GM21825 (cell line): ENCODE results near the gene COQ8B.

Source experiments
- ATAC-seq: cut with Tn5 transposase; IDR thresholded peaks from one replicate; pipeline ENCODE4 v1.9.1; 2021; ENCODE audit warnings: mild to moderate bottlenecking, moderate library complexity; ENCODE audit not compliant: unreplicated experiment

Gene COQ8B

GRCh38 chr19:40693150-40693788, 23.4 kb downstream of the COQ8B start:
- ATAC-seq, result no peak

GRCh38 chr19:40692212-40692551, 24.5 kb downstream of the COQ8B start:
- no peak for ATAC-seq

- no peak for ATAC-seq
Observed at GRCh38 chr19:40691421-40692211, 25.1 kb downstream of the COQ8B start.

- ATAC-seq, result peak; percentile 57
Observed at GRCh38 chr19:40690693-40691420, 25.8 kb downstream of the COQ8B start.

GRCh38 chr19:40690050-40690692, 26.5 kb downstream of the COQ8B start, which contains the start of gene NUMBL:
Gene NUMBL (minus strand): TSS chr19:40690651. CDS start chr19:40690483, 168 bp downstream.
- ATAC-seq, result peak; percentile 27

GRCh38 chr19:40689339-40690049, 27.2 kb downstream of the COQ8B start:
- no peak for ATAC-seq

GRCh38 chr19:40688987-40689338, 27.7 kb downstream of the COQ8B start:
- no peak for ATAC-seq

- ATAC-seq, result no peak
Observed at GRCh38 chr19:40688309-40688708, 28.4 kb downstream of the COQ8B start.

- no peak for ATAC-seq
Observed at GRCh38 chr19:40687525-40688016, 29.1 kb downstream of the COQ8B start.

- no peak for ATAC-seq
Observed at GRCh38 chr19:40686882-40687524, 29.7 kb downstream of the COQ8B start.

GRCh38 chr19:40685563-40685962, 31.1 kb downstream of the COQ8B start:
- ATAC-seq, result no peak

- ATAC-seq, result no peak
Observed at GRCh38 chr19:40685016-40685526, 31.6 kb downstream of the COQ8B start.

GRCh38 chr19:40684280-40684679, 32.4 kb downstream of the COQ8B start:
- no peak for ATAC-seq

GRCh38 chr19:40683437-40683836, 33.2 kb downstream of the COQ8B start:
- ATAC-seq, result no peak

GRCh38 chr19:40682431-40682964, 34.2 kb downstream of the COQ8B start:
- no peak for ATAC-seq

- ATAC-seq, result no peak
Observed at GRCh38 chr19:40681039-40681438, 35.6 kb downstream of the COQ8B start.

GRCh38 chr19:40677156-40677555, 39.5 kb downstream of the COQ8B start:
- ATAC-seq, result no peak

GRCh38 chr19:40674291-40674690, 42.4 kb downstream of the COQ8B start:
- ATAC-seq, result no peak

GRCh38 chr19:40673397-40673796, 43.3 kb downstream of the COQ8B start:
- no peak for ATAC-seq
